Cerebellar nuclear complex (tissue), 1 donor: Measurements from ENCODE around the gene PGR.

ENCODE experiments used
- DNase-seq, 2 experiments: peaks; one replicate each; lab custom pipeline; 2025; lab: John Stamatoyannopoulos, UW

PGR gene

GRCh38 chr11:101010899-101011298 is 118.7 kb downstream of the PGR start:
- no peak for DNase-seq

- DNase-seq: no peak
These were observed 119.9 kb downstream of the PGR start for GRCh38 chr11:101009690-101010055.

- no peak for DNase-seq
These were observed 120.5 kb downstream of the PGR start for GRCh38 chr11:101008961-101009689.

GRCh38 chr11:101003468-101003867 is 126.1 kb downstream of the PGR start:
- DNase-seq: no peak

GRCh38 chr11:100999756-101000155 is 129.9 kb downstream of the PGR start:
- DNase-seq: no peak

DNA sequence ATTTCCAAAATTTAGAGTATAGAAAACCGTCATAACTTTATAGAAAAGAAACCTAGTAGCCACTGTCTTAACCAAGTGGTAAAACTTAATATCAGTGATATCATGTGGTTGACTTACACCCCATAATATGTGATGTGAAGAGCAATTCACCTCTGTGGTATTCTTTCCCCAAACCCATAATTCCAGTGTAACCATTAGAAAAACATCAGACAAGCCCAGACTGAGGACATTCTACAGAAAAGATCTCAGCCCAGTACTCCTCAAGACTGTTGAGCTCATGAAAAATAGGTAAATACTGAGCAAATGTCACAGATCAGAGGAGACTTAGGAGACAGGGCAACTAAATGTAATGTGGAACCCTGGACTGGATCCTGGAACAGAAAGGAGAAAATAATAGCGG is 134.6 kb downstream of the PGR start:
- no peak for DNase-seq

DNA sequence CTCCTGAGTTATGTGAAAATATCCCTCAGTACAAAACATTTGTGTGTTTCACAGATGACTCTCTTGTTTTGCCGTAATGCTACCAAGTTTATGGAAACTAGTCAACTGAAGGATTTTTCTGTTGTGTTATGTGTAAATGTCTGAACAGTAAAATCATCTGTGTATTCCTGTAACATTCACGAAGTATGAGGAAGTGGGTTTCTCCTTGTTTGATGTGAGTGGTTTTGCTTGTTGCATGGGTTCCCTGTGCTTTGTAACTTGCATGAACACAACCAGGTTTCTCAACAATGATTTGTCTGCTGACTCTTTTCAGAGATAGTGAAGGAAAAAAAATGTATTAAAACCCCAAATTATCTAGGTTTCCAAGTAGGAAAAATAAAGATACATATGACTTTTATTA is 138.1 kb downstream of the PGR start:
- DNase-seq: no peak

- no peak for DNase-seq
These were observed 138.7 kb downstream of the PGR start for GRCh38 chr11:100990931-100991330.

DNA sequence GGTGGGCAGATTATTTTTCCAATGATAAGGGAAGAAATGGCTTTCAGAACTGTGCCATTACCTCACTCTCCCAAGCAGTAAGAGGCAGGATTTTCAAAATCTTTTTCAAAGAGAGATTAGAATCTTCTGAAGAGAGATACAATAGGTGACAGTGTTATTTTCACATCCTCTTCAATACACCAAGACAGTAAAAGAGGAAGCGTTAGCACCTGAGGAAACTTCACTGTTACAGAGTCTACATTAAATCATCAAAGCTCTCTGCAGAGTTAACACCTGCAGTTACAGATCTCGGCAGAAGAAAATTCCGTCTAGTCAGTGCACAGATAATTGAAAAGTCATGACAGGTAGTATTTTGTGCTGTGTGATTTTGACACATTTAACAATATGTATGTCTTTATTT is 144.9 kb downstream of the PGR start:
- no peak for DNase-seq

DNA sequence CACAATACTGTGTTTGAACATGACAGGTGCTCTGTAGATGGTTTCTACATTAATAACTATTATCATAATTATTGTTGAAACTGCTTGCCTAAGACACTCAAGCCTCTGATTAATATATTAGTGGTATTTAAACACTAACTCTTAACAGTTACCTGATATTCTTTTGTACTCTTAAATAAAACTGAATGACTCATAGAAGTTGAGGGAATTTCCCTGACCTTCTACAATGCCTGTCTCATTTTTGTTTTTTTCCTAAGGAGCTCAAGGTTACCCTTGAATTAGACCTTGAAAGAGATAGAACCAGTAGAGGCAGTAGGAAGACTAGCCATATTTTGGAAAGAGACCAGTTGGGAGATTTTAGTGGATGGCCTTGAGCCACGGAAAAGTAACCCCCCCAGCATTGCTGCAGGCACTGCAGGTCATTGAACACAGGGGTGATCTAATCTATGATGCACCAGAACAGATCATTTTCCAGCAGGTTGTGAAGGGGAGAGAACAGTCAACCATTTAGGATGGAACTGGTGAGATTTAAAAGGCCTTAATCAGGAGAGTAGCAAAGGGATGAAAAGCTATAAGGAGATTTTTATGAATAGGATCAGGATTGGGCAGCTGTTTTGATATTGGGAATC is 148.3 kb downstream of the PGR start:
- DNase-seq: no peak

- DNase-seq: no peak
These were observed 149.5 kb downstream of the PGR start for GRCh38 chr11:100980156-100980555.
